IMR-90 (cell line): ENCODE measurements around the gene NFKB1. TPM values are rescaled to one million over a fixed set of nuclear protein-coding genes. Genes with fewer than 3 reads are reported as not detected.

Experiments
- ATAC-seq: fragments of 200-7000 bp; cut with Tn5 transposase; 2 replicates; pipeline ENCODE4 v1.9.1; 2020; ENCODE audit warnings: low read depth, mild to moderate bottlenecking, moderate library complexity
- BruUV-seq: library from RNA; stranded (reverse); fragments of 400-500 nt; replicated peaks from 2 replicates; lab custom pipeline; 2021; lab: Mats Ljungman, UMichigan
- CTCF ChIA-PET: fragments of 300-600 bp; formaldehyde crosslinking; extraction: SDS; loops from one replicate; lab custom pipeline; 2021; ENCODE audit warnings: antibody characterized with exemption; lab: Yijun Ruan, JAX
- POLR2A ChIA-PET: fragments of 300-600 bp; sonication (Branson Sonifier 250); formaldehyde crosslinking; loops from one replicate; lab custom pipeline; 2022; ENCODE audit warnings: antibody characterized with exemption; ENCODE audit not compliant: unreplicated experiment; lab: Charles Lee
- DNase-seq: peaks from one replicate; pipeline ENCODE4 v3.0.0; 2013
- H2AFZ ChIP-seq: replicated peaks from 2 replicates; pipeline ENCODE3; 2013; ENCODE audit warnings: low read length, mild to moderate bottlenecking; ENCODE audit not compliant: poor library complexity
- H2AK5ac ChIP-seq: 2 replicates; pipeline ENCODE4 v1.6.1; 2013; ENCODE audit warnings: low read depth, low read length, inconsistent platforms
- H2AK9ac ChIP-seq: replicated peaks from 2 replicates; pipeline ENCODE3; 2013; ENCODE audit warnings: mild to moderate bottlenecking, low read depth, low read length, moderate library complexity; ENCODE audit not compliant: poor library complexity
- H2BK120ac ChIP-seq: 2 replicates; pipeline ENCODE4 v1.6.1; 2013; ENCODE audit warnings: low read depth, low read length, inconsistent platforms
- H2BK15ac ChIP-seq: 3 replicates; pipeline ENCODE4 v1.6.1; 2013; ENCODE audit warnings: low read depth, low read length, inconsistent platforms
- H2BK20ac ChIP-seq: 2 replicates; pipeline ENCODE4 v1.6.1; 2013; ENCODE audit warnings: low read depth, mild to moderate bottlenecking, inconsistent platforms, low read length, moderate library complexity
- H2BK5ac ChIP-seq: 2 replicates; pipeline ENCODE4 v1.6.1; 2013; ENCODE audit warnings: mild to moderate bottlenecking, low read depth, low read length, inconsistent platforms; ENCODE audit not compliant: poor library complexity, severe bottlenecking
- H3K14ac ChIP-seq: replicated peaks from 2 replicates; pipeline ENCODE4 v1.6.1; 2013; ENCODE audit warnings: low read depth, low read length, inconsistent platforms
- H3K18ac ChIP-seq: 2 replicates; pipeline ENCODE4 v1.6.1; 2013; ENCODE audit warnings: low read depth, low read length, control low read depth
- H3K23ac ChIP-seq: 2 replicates; pipeline ENCODE4 v1.6.1; 2013; ENCODE audit warnings: low read depth, low read length, inconsistent platforms
- H3K27ac ChIP-seq: 2 replicates; pipeline ENCODE4 v1.5.1; 2013; ENCODE audit warnings: mild to moderate bottlenecking, control low read depth, low read length; ENCODE audit not compliant: insufficient read depth
- H3K27me3 ChIP-seq: 2 replicates; pipeline ENCODE4 v1.6.1; 2013; ENCODE audit warnings: low read length; ENCODE audit not compliant: control insufficient read depth, insufficient read depth
- H3K36me3 ChIP-seq: 2 replicates; pipeline ENCODE4 v1.6.1; 2013; ENCODE audit warnings: low read length, mixed read lengths; ENCODE audit not compliant: control insufficient read depth, insufficient read depth
- H3K4ac ChIP-seq: 2 replicates; pipeline ENCODE4 v1.6.1; 2013; ENCODE audit warnings: low read depth, low read length, inconsistent platforms
- H3K4me1 ChIP-seq: 2 replicates; pipeline ENCODE4 v1.6.1; 2013; ENCODE audit warnings: low read length, mixed read lengths; ENCODE audit not compliant: control insufficient read depth, insufficient read depth
- H3K4me2 ChIP-seq: 2 replicates; pipeline ENCODE4 v1.6.1; 2013; ENCODE audit warnings: low read depth, mild to moderate bottlenecking, control low read depth, low read length, moderate library complexity
- H3K4me3 ChIP-seq: 2 replicates; pipeline ENCODE4 v1.5.1; 2013; ENCODE audit warnings: low read depth, mild to moderate bottlenecking, control low read depth, low read length, moderate library complexity; ENCODE audit not compliant: insufficient read depth
- H3K56ac ChIP-seq: 2 replicates; pipeline ENCODE4 v1.6.1; 2013; ENCODE audit warnings: low read length, inconsistent platforms; ENCODE audit not compliant: insufficient read depth; ENCODE audit errors: extremely low read depth
- H3K79me1 ChIP-seq, 2 experiments: 2 replicates each; pipeline ENCODE4 v1.6.1; 2013; ENCODE audit warnings: low read length in 2 of 2, inconsistent platforms in 1 of 2, low read depth in 1 of 2
- H3K9ac ChIP-seq: 2 replicates; pipeline ENCODE4 v1.6.1; 2013; ENCODE audit warnings: low read depth, low read length, control low read depth
- H3K9me1 ChIP-seq: 2 replicates; pipeline ENCODE4 v1.6.1; 2013; ENCODE audit warnings: low read length, inconsistent platforms; ENCODE audit not compliant: insufficient read depth
- H3K9me3 ChIP-seq: 2 replicates; pipeline ENCODE4 v1.6.1; 2013; ENCODE audit warnings: low read length; ENCODE audit not compliant: control insufficient read depth, insufficient read depth
- H4K20me1 ChIP-seq: 2 replicates; pipeline ENCODE4 v1.6.1; 2013; ENCODE audit warnings: low read length, inconsistent platforms; ENCODE audit not compliant: insufficient read depth
- H4K5ac ChIP-seq: 2 replicates; pipeline ENCODE4 v1.6.1; 2013; ENCODE audit warnings: mild to moderate bottlenecking, low read depth, low read length, control low read depth
- H4K8ac ChIP-seq, 2 experiments: 2 replicates each; pipeline ENCODE4 v1.6.1; 2013; ENCODE audit warnings: low read depth in 2 of 2, low read length in 2 of 2, control low read depth in 1 of 2, inconsistent platforms in 1 of 2
- H4K91ac ChIP-seq: 2 replicates; pipeline ENCODE4 v1.6.1; 2013; ENCODE audit warnings: low read depth, low read length, inconsistent platforms; ENCODE audit not compliant: insufficient read depth
- BHLHE40 ChIP-seq: fragments of 150-350 bp; IDR thresholded peaks from 2 replicates; pipeline ENCODE4 v1.6.1; 2016; ENCODE audit warnings: mild to moderate bottlenecking, low read depth, low read length
- CEBPB ChIP-seq: IDR thresholded peaks from 2 replicates; pipeline ENCODE4 v1.6.1; 2012; ENCODE audit warnings: low read depth, low read length, improper control_type of control experiment
- CHD1 ChIP-seq: IDR thresholded peaks from 2 replicates; pipeline ENCODE4 v1.6.1; 2012; ENCODE audit warnings: low read depth, low read length, improper control_type of control experiment
- CTCF ChIP-seq: conservative IDR thresholded peaks from 2 replicates; pipeline ENCODE4 v1.5.1; 2012; ENCODE audit warnings: mild to moderate bottlenecking, low read depth, low read length, improper control_type of control experiment
- ELK1 ChIP-seq: fragments of 150-350 bp; IDR thresholded peaks from 2 replicates; pipeline ENCODE4 v1.6.1; 2016; ENCODE audit warnings: low read depth, mild to moderate bottlenecking, low read length, moderate library complexity, borderline replicate concordance
- FOS ChIP-seq: fragments of 150-350 bp; IDR thresholded peaks from 2 replicates; pipeline ENCODE4 v1.6.1; 2016; ENCODE audit warnings: low read depth, low read length
- MAFK ChIP-seq: IDR thresholded peaks from 2 replicates; pipeline ENCODE4 v1.6.1; 2012; ENCODE audit warnings: low read depth, low read length, improper control_type of control experiment
- MAZ ChIP-seq: IDR thresholded peaks from 2 replicates; pipeline ENCODE4 v1.6.1; 2012; ENCODE audit warnings: low read depth, mild to moderate bottlenecking, low read length, improper control_type of control experiment, moderate library complexity, borderline replicate concordance
- MXI1 ChIP-seq: IDR thresholded peaks from 2 replicates; pipeline ENCODE4 v1.6.1; 2012; ENCODE audit warnings: low read depth, mild to moderate bottlenecking, low read length, moderate library complexity, borderline replicate concordance
- NFE2L2 ChIP-seq: fragments of 150-350 bp; IDR thresholded peaks from 2 replicates; pipeline ENCODE4 v1.6.1; 2016; ENCODE audit warnings: low read depth, mild to moderate bottlenecking, low read length
- POLR2A ChIP-seq: IDR thresholded peaks from 2 replicates; pipeline ENCODE4 v1.6.1; 2012; ENCODE audit warnings: mild to moderate bottlenecking, low read depth, low read length
- RAD21 ChIP-seq: IDR thresholded peaks from 2 replicates; pipeline ENCODE4 v1.6.1; 2012; ENCODE audit warnings: low read length, improper control_type of control experiment
- RCOR1 ChIP-seq: IDR thresholded peaks from 2 replicates; pipeline ENCODE4 v1.6.1; 2012; ENCODE audit warnings: mild to moderate bottlenecking, low read length, improper control_type of control experiment; ENCODE audit not compliant: insufficient replicate concordance
- RFX5 ChIP-seq: IDR thresholded peaks from 2 replicates; pipeline ENCODE4 v1.8.0; 2012; ENCODE audit warnings: low read depth, mild to moderate bottlenecking, low read length, moderate library complexity
- SMC3 ChIP-seq: fragments of 150-350 bp; IDR thresholded peaks from 2 replicates; pipeline ENCODE4 v1.6.1; 2016; ENCODE audit warnings: low read depth, mild to moderate bottlenecking, antibody characterized with exemption, low read length, moderate library complexity
- USF2 ChIP-seq: fragments of 150-350 bp; IDR thresholded peaks from 2 replicates; pipeline ENCODE4 v1.6.1; 2017; ENCODE audit warnings: mild to moderate bottlenecking, antibody characterized with exemption, low read length, low read depth
- WGBS, 2 experiments: methylation state at CpG; one replicate each; pipeline versions ENCODE4 v1.1.5 to v1.1.7; 2013; ENCODE audit warnings: missing lambda C conversion rate in 2 of 2; ENCODE audit not compliant: insufficient read length in 1 of 2; ENCODE audit errors: extremely low coverage in 2 of 2; 5-methylcytosine and 5-hydroxymethylcytosine counted together
- dilution Hi-C: fragments of 300-500 bp; cut with HindIII; formaldehyde crosslinking; loops from one replicate; pipeline ENCODE4 v1.14.3; 2018; ENCODE audit warnings: low sequenced_read_pairs; ENCODE audit not compliant: unreplicated experiment
- in situ Hi-C: fragments of 300-500 bp; cut with MboI; formaldehyde crosslinking; loops from 3 replicates; pipeline ENCODE4 v1.14.3; 2019; ENCODE audit warnings: low sequenced_read_pairs, inconsistent platforms, mixed read lengths
- intact Hi-C: fragments of 100-400 bp; cut with micrococcal nuclease; formaldehyde crosslinking; loops from 2 replicates; pipeline ENCODE4 v1.10.0; 2022
- polyA plus RNA-seq, 3 experiments: library from polyadenylated mRNA; depleted of rRNA; stranded (reverse); fragments of >200 nt; gene quantifications; 2 replicates each; pipeline ENCODE4 v1.2.3, GENCODE V29; 2012; ENCODE audit warnings: low replicate concordance in 1 of 3
- total RNA-seq: library from RNA; depleted of rRNA; stranded (reverse); fragments of >200 nt; gene quantifications from 2 replicates; pipeline ENCODE4 v1.2.3, GENCODE V29; 2012

The NFKB1 gene
- total and polyA plus RNA-seq, 2 of the 4 experiments (the other 2 are of a cell fraction) = 19.8 to 24.6 TPM

GRCh38 chr4:102503301-102503746 is 2.2 kb downstream of the NFKB1 start:
- Histone ChIP-seq H3K27ac (no peak overlapping the region), H2AK9ac (no peak overlapping the region), H3K56ac (no peak overlapping the region), H4K5ac (no peak overlapping the region), H4K91ac (no peak overlapping the region), H2BK15ac (no peak overlapping the region), H3K27me3 (no peaks in the 10 kb centered on the region), H4K8ac (no peak overlapping the region), H3K4me1 (peaks cover 3% of the 10 kb centered on the region; the same call in 1 of the 2 replicates), H2BK5ac (no peak overlapping the region), H3K9me1 (no peaks in the 10 kb centered on the region), H3K4me2 (peak overlapping the region; percentile 78), H3K23ac (no peak overlapping the region), H3K14ac (no peak overlapping the region), H3K4me3 (no peak overlapping the region), H3K4ac (no peak overlapping the region), H3K36me3 (no peaks in the 10 kb centered on the region), H2BK120ac (no peak overlapping the region), H3K18ac (no peak overlapping the region), H2AFZ (no peak overlapping the region), H2AK5ac (no peak overlapping the region), H3K79me1 (peaks cover 8 to 36% of the 10 kb centered on the region in 2 experiments), H4K20me1 (peaks cover 5% of the 10 kb centered on the region; the same call in 1 of the 2 replicates), H2BK20ac (no peak overlapping the region), H3K9me3 (no peaks in the 10 kb centered on the region), H3K9ac (no peak overlapping the region)
- DNase-seq (no peak), ATAC-seq (no peak)
- POLR2A ChIA-PET = no interaction called here
- no CpG with 5 or more reads among the region's 3 CpGs for WGBS, 2 experiments
- in situ Hi-C loops (no loop called here), intact Hi-C loops (loop anchor here (5.0 to 10.0 kb wide), 4 partner anchors 51 to 509 kb away; partner anchors contain the start of gene UBE2D3), dilution Hi-C loops (no loop called here)
- no TSS peak for BruUV-seq
- CTCF ChIA-PET = no interaction called here
- no peak for TF ChIP-seq FOS
- TF ChIP-seq RCOR1 = no peak
- TF ChIP-seq ELK1 = no peak
- TF ChIP-seq BHLHE40 = no peak
- TF ChIP-seq USF2 = no peak
- no peak for TF ChIP-seq NFE2L2
- no peak for TF ChIP-seq CHD1
- no peak for TF ChIP-seq CEBPB
- TF ChIP-seq CTCF = no peak
- TF ChIP-seq POLR2A = no peak
- no peak for TF ChIP-seq RAD21
- TF ChIP-seq SMC3 = no peak
- no peak for TF ChIP-seq RFX5
- no peak for TF ChIP-seq MAZ
- TF ChIP-seq MXI1 = no peak
- TF ChIP-seq MAFK = no peak
